ENCODE results near the gene ACOX3. TPM values are rescaled to one million over a fixed set of nuclear protein-coding genes. Genes with fewer than 3 reads are reported as not detected.
"Not testable (repeated sequence)": the region's sequence is repeated elsewhere in the genome, so short reads cannot be mapped to it uniquely, and the experiment has no call there.

The ACOX3 gene
- total RNA-seq, 1 experiment from 2014 or later, result 12.2 TPM

GRCh38 chr4:8350352-8350751 is 90.2 kb downstream of the ACOX3 start:
- DNase-seq (no peak), ATAC-seq (no peak)
- H2AFZ ChIP-seq (ENCODE audit: low read length), result no peak overlapping the region
- no TSS peak for BruUV-seq (replicated peaks)
- H3K4me1 ChIP-seq (ENCODE audit: insufficient read depth, low read length), result 0 out of 2 replicates have a peak, but pooled peaks cover 4% of the 10 kb centered on the region
- H3F3A ChIP-seq (ENCODE audit: low read length, unreplicated experiment), result no peaks in the 10 kb centered on the region
- H3K27ac ChIP-seq (ENCODE audit: low read length), result no peak overlapping the region
- POLR2A ChIA-PET (ENCODE audit: unreplicated experiment), result no interaction called here
- TF ChIP-seq CTCF (conservative IDR thresholded peaks at IDR 0.05; ENCODE audit: low read depth, low read length) (no peak), EZH2phosphoT487 (IDR thresholded peaks at IDR 0.05; ENCODE audit: borderline replicate concordance, low read length) (no peak), EZH2 (IDR thresholded peaks at IDR 0.05; ENCODE audit: low read length, unreplicated experiment) (no peak)
- H3K4me2 ChIP-seq (ENCODE audit: low read length), result no peak overlapping the region
- intact Hi-C loops (cut with micrococcal nuclease), result no loop called here
- H3K27me3 ChIP-seq (ENCODE audit: low read length), result no peaks in the 10 kb centered on the region
- H3K9ac ChIP-seq (ENCODE audit: low read length), result no peak overlapping the region
- no peak overlapping the region for H3K4me3 ChIP-seq (ENCODE audit: low read length)
- CTCF ChIA-PET, result no interaction called here
- H3K9me2 ChIP-seq (replicated peaks; ENCODE audit: low read length), result no peaks in the 10 kb centered on the region
- no peaks in the 10 kb centered on the region for H3K9me3 ChIP-seq (ENCODE audit: low read length)
- no peaks in the 10 kb centered on the region for H3K79me2 ChIP-seq (ENCODE audit: low read length)
- H3K36me3 ChIP-seq (ENCODE audit: low read depth, low read length), result no peaks in the 10 kb centered on the region
- H4K20me1 ChIP-seq (ENCODE audit: low read length), result no peaks in the 10 kb centered on the region

DNA sequence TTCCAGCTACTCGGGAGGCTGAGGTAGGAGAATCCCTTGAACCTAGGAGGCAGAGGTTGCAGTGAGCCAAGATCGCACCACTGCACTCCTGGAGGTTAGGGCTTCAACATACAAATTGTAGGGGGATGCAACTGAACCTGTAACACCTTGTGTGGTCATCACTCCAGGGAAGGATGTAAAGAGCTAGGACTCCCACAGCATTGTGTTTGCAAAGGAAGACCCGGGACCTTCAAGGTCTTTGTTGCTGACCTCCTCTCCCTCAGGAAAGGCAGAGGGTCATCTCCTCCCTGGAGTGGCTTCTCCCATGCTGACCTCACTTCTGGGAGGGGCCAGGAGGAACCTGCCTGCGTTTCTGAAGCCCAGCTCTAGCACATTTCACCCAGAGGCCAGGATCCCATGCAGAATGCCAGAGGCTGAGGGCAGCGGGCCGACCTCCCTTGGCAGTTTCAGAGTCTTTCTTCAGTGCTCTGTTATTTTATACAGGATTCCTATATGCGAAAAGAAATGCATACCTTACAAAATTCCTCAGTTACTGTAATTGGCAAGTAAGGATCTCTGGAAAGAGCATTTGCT is 90.8 kb downstream of the ACOX3 start:
- POLR2A ChIA-PET (ENCODE audit: unreplicated experiment), result no interaction called here
- no peak overlapping the region for H3K27ac ChIP-seq (ENCODE audit: low read length)

GRCh38 chr4:8349236-8349635 is 91.3 kb downstream of the ACOX3 start:
- H3K79me2 ChIP-seq (ENCODE audit: low read length); H3K9me3 ChIP-seq (ENCODE audit: low read length); H3K4me3 ChIP-seq (ENCODE audit: low read length); H3K27ac ChIP-seq (ENCODE audit: low read length); ATAC-seq; H3K9me2 ChIP-seq (replicated peaks; ENCODE audit: low read length); CTCF ChIA-PET; H4K20me1 ChIP-seq (ENCODE audit: low read length); H2AFZ ChIP-seq (ENCODE audit: low read length); H3K4me1 ChIP-seq (ENCODE audit: insufficient read depth, low read length); BruUV-seq (replicated peaks); DNase-seq; POLR2A ChIA-PET (ENCODE audit: unreplicated experiment); intact Hi-C loops (cut with micrococcal nuclease); H3K4me2 ChIP-seq (ENCODE audit: low read length); H3K27me3 ChIP-seq (ENCODE audit: low read length); H3F3A ChIP-seq (ENCODE audit: low read length, unreplicated experiment); H3K9ac ChIP-seq (ENCODE audit: low read length); H3K36me3 ChIP-seq (ENCODE audit: low read depth, low read length): not testable (repeated sequence)

More for the DNA sequence above, 90.8 kb downstream of the ACOX3 start:
- TF ChIP-seq EZH2 (IDR thresholded peaks at IDR 0.05; ENCODE audit: low read length, unreplicated experiment) (no peak), EZH2phosphoT487 (IDR thresholded peaks at IDR 0.05; ENCODE audit: borderline replicate concordance, low read length) (no peak), CTCF (conservative IDR thresholded peaks at IDR 0.05; ENCODE audit: low read depth, low read length) (no peak)
- no peaks in the 10 kb centered on the region for H3F3A ChIP-seq (ENCODE audit: low read length, unreplicated experiment)
- no peaks in the 10 kb centered on the region for H3K4me1 ChIP-seq (ENCODE audit: insufficient read depth, low read length)
- no peaks in the 10 kb centered on the region for H3K9me3 ChIP-seq (ENCODE audit: low read length)
- ATAC-seq, result no peak
- no TSS peak for BruUV-seq (replicated peaks)
- no peaks in the 10 kb centered on the region for H3K36me3 ChIP-seq (ENCODE audit: low read depth, low read length)
- intact Hi-C loops (cut with micrococcal nuclease), result no loop called here
- CTCF ChIA-PET, result no interaction called here
- H3K9ac ChIP-seq (ENCODE audit: low read length), result no peak overlapping the region
- H3K27me3 ChIP-seq (ENCODE audit: low read length), result no peaks in the 10 kb centered on the region
- H3K4me3 ChIP-seq (ENCODE audit: low read length), result no peak overlapping the region
- H4K20me1 ChIP-seq (ENCODE audit: low read length), result no peaks in the 10 kb centered on the region
- no peaks in the 10 kb centered on the region for H3K79me2 ChIP-seq (ENCODE audit: low read length)
- no peaks in the 10 kb centered on the region for H3K9me2 ChIP-seq (replicated peaks; ENCODE audit: low read length)
- H3K4me2 ChIP-seq (ENCODE audit: low read length), result no peak overlapping the region
- H2AFZ ChIP-seq (ENCODE audit: low read length), result no peak overlapping the region
- no peak for DNase-seq
